NB4 (cell line): Measurements from ENCODE around the gene PLA2G12A.

ENCODE experiments used
- POLR2A ChIP-seq: IDR thresholded peaks from 2 replicates; pipeline ENCODE4 v1.6.1; 2011; ENCODE audit warnings: mild to moderate bottlenecking; ENCODE audit not compliant: insufficient read length; ENCODE audit errors: extremely low read depth
- TF ChIP-seq, protein P1 (sequence below): IDR thresholded peaks from one replicate; pipeline ENCODE4 v1.5.1; 2012; ENCODE audit warnings: low read depth, low read length

DNA sequence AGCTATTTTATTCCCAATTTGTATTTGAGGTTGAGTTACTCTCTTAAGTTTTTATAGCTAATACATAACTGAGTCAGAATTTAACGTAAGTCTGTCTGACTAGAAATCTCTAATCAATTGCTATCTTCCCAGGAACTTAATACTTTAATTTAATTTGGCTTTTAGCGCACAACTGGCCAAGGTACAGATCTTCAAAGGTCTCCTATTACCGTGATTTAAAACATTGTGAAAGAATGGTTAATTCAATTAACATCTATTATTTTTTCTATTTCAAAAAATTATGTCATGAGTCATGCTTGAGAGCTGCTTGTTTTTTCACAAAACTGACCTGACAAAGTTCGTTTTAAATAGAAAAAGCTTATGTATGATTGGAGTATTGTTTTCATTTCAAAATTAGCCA, 22.0 kb upstream of the PLA2G12A start:
- TF ChIP-seq, protein P1, sequence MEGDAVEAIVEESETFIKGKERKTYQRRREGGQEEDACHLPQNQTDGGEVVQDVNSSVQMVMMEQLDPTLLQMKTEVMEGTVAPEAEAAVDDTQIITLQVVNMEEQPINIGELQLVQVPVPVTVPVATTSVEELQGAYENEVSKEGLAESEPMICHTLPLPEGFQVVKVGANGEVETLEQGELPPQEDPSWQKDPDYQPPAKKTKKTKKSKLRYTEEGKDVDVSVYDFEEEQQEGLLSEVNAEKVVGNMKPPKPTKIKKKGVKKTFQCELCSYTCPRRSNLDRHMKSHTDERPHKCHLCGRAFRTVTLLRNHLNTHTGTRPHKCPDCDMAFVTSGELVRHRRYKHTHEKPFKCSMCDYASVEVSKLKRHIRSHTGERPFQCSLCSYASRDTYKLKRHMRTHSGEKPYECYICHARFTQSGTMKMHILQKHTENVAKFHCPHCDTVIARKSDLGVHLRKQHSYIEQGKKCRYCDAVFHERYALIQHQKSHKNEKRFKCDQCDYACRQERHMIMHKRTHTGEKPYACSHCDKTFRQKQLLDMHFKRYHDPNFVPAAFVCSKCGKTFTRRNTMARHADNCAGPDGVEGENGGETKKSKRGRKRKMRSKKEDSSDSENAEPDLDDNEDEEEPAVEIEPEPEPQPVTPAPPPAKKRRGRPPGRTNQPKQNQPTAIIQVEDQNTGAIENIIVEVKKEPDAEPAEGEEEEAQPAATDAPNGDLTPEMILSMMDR, result no peak
- TF ChIP-seq POLR2A, result no peak
